Activated CD4-positive, alpha-beta T cell treated with anti-CD3 and anti-CD28 coated beads for 48 hours (primary cell): ENCODE measurements around the gene ENTR1.

Experiments
- DNase-seq: peaks from one replicate; pipeline ENCODE4 v3.0.0-alpha.2; 2020

Gene ENTR1

GRCh38 chr9:136438548-136439480 lies 28.4 kb upstream of the ENTR1 start:
- DNase-seq: peak; percentile 69

GRCh38 chr9:136437839-136438547 lies 27.6 kb upstream of the ENTR1 start:
- no peak for DNase-seq

GRCh38 chr9:136437430-136437829 lies 27.0 kb upstream of the ENTR1 start:
- DNase-seq: no peak

- no peak for DNase-seq
These were observed 25.7 kb upstream of the ENTR1 start for GRCh38 chr9:136436055-136436634.

GRCh38 chr9:136434580-136435169 lies 24.3 kb upstream of the ENTR1 start:
- no peak for DNase-seq

GRCh38 chr9:136433849-136434579 lies 23.6 kb upstream of the ENTR1 start:
- DNase-seq: no peak

GRCh38 chr9:136433043-136433715 lies 22.8 kb upstream of the ENTR1 start:
- no peak for DNase-seq

- no peak for DNase-seq
These were observed 22.2 kb upstream of the ENTR1 start for GRCh38 chr9:136432591-136432990.

GRCh38 chr9:136431782-136432350 lies 21.5 kb upstream of the ENTR1 start:
- no peak for DNase-seq

- no peak for DNase-seq
These were observed 20.3 kb upstream of the ENTR1 start for GRCh38 chr9:136430588-136431234.

GRCh38 chr9:136429683-136430491 lies 19.5 kb upstream of the ENTR1 start:
- no peak for DNase-seq

GRCh38 chr9:136429075-136429628 lies 18.7 kb upstream of the ENTR1 start:
- no peak for DNase-seq

- no peak for DNase-seq
These were observed 16.4 kb upstream of the ENTR1 start for GRCh38 chr9:136426787-136427186.

GRCh38 chr9:136425367-136425766 lies 15.0 kb upstream of the ENTR1 start:
- peak; percentile 45 for DNase-seq

GRCh38 chr9:136424750-136425362 lies 14.4 kb upstream of the ENTR1 start:
- no peak for DNase-seq

GRCh38 chr9:136423432-136424146 lies 13.2 kb upstream of the ENTR1 start:
- no peak for DNase-seq

- DNase-seq: no peak
These were observed 12.5 kb upstream of the ENTR1 start for GRCh38 chr9:136422876-136423275.

- DNase-seq: no peak
These were observed 11.4 kb upstream of the ENTR1 start for GRCh38 chr9:136421791-136422190.

- DNase-seq: no peak
These were observed 8.6 kb upstream of the ENTR1 start for GRCh38 chr9:136419092-136419420.
